Adrenal gland (tissue), 5 donors: ENCODE data around the gene FBXL7.

Experiments used
- CTCF ChIP-seq, 6 experiments: fragments of 450-650 bp in 4 of 6; fragments of 200-600 bp in 2 of 6; sonication (generic) in 1 of 6; IDR thresholded peaks; 1 replicate in 5 of 6; 2 replicates in 1 of 6; pipeline versions ENCODE4 v1.5.1 to v1.8.0; 2016 to 2021; ENCODE audit warnings: antibody characterized with exemption in 6 of 6, mild to moderate bottlenecking in 2 of 6, moderate library complexity in 1 of 6
- POLR2A ChIP-seq, 2 donors: fragments of 450-650 bp; IDR thresholded peaks; one replicate each; pipeline ENCODE4 v1.6.1; 2017; ENCODE audit warnings: antibody characterized with exemption in 2 of 2, mild to moderate bottlenecking in 2 of 2, moderate library complexity in 1 of 2
- donor health status: DM: no; HTN: no; CAD: no.

- TF ChIP-seq CTCF (IDR thresholded peaks at IDR 0.05) (no peak), POLR2A (IDR thresholded peaks at IDR 0.05) (no peak)
These were observed 451.1 kb downstream of the FBXL7 start for GRCh38 chr5:15951126-15951525.
